ENCODE results near the gene ACOXL.

The ACOXL gene

DNA sequence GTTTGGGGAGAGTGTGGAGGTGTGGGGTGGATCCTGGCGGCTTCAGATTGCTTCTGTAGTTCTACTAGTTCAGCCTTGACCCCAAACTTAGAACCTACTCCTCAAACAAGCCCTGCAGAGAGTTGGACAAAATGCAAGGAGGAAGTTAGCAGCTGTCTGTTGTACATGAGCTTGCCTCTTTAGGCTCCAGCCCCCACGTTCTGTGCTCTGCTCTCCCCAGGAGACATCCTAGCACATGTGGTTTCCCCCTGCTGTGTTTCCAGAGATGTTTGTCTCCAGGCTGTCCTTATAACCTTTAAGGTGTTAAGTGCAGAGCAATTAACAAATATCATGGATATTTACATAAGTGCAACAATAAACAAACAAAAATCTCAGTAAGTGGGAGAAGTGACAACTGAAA, 111.1 kb downstream of the ACOXL start:
- Histone ChIP-seq H2BK120ac (ENCODE audit: insufficient read depth, low read length, poor library complexity) (no peak overlapping the region), H3K18ac (ENCODE audit: low read length) (no peak overlapping the region), H3K4me1 (ENCODE audit: control insufficient read depth in 1 of 2, insufficient read depth in 2 of 2, low read length in 2 of 2) (peaks cover 4 to 7% of the 10 kb centered on the region in 2 experiments), H3K27me3 (ENCODE audit: insufficient read depth, low read length) (no peaks in the 10 kb centered on the region), H2AFZ (ENCODE audit: insufficient read depth, low read length, poor library complexity) (no peak overlapping the region), H4K12ac (ENCODE audit: low read depth, low read length) (no peak overlapping the region), H3K23ac (ENCODE audit: low read length) (no peak overlapping the region), H3K9ac (ENCODE audit: low read length) (no peak overlapping the region), H2AK5ac (ENCODE audit: low read length) (no peak overlapping the region), H3K14ac (ENCODE audit: low read length) (no peak overlapping the region), H4K8ac (ENCODE audit: low read depth, low read length) (no peak overlapping the region), H3K27ac (ENCODE audit: low read depth, low read length) (no peak overlapping the region), H3K4me2 (ENCODE audit: low read length) (no peak overlapping the region), H3K79me2 (ENCODE audit: control insufficient read depth, insufficient read depth, low read length, poor library complexity) (no peaks in the 10 kb centered on the region), H4K91ac (ENCODE audit: low read depth, low read length) (no peak overlapping the region), H2BK12ac (ENCODE audit: low read length) (no peak overlapping the region), H2BK5ac (ENCODE audit: low read depth, low read length, poor library complexity) (no peak overlapping the region), H3K9me3 (ENCODE audit: insufficient read depth, low read depth, low read length) (no peaks in the 10 kb centered on the region), H3K4ac (ENCODE audit: low read depth, low read length) (no peak overlapping the region), H3K36me3 (ENCODE audit: control insufficient read depth in 1 of 2, insufficient read depth in 2 of 2, low read length in 2 of 2) (no peaks in the 10 kb centered on the region), H3K79me1 (ENCODE audit: low read length) (no peaks in the 10 kb centered on the region), H3K4me3 (ENCODE audit: low read depth, low read length) (no peak overlapping the region)
- DNase-seq, result no peak
- whole genome bisulfite sequencing (ENCODE audit: extremely low coverage, insufficient coverage, insufficient read length), result no CpG with 5 or more reads among the region's 2 CpGs

DNA sequence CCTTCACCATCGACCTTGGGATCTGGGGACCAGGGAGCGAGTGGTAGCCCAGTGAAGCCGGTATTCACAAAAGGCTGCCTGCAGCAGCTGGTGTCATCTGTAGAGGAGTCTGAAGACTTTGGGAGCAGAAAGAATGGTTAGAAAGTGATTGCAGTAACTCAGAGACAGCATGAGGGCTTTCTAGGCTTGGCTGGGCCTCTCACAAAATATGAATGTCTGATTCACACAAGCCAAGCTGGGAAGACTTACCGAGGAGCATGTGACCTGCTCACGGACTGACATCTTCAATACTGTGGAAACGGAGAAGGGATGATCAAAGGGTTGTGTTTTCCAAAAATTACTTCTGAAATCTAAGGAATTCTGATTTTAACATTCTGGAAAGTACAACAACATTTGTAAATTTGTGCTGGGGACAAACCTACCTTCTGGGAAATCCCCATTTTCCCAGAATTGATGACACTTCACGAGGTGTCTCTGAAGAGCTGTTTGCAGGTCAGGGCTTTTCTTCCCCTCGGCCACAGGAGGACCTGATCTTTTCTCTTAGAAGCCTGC, 111.7 kb downstream of the ACOXL start:
- Histone ChIP-seq H3K9me3 (ENCODE audit: insufficient read depth, low read depth, low read length) (no peaks in the 10 kb centered on the region), H4K91ac (ENCODE audit: low read depth, low read length) (no peak overlapping the region), H3K4ac (ENCODE audit: low read depth, low read length) (no peak overlapping the region), H3K4me1 (ENCODE audit: control insufficient read depth in 1 of 2, insufficient read depth in 2 of 2, low read length in 2 of 2) (peaks cover 4 to 7% of the 10 kb centered on the region in 2 experiments), H3K18ac (ENCODE audit: low read length) (no peak overlapping the region), H2BK120ac (ENCODE audit: insufficient read depth, low read length, poor library complexity) (no peak overlapping the region), H3K36me3 (ENCODE audit: control insufficient read depth in 1 of 2, insufficient read depth in 2 of 2, low read length in 2 of 2) (no peaks in the 10 kb centered on the region), H4K12ac (ENCODE audit: low read depth, low read length) (no peak overlapping the region), H3K79me2 (ENCODE audit: control insufficient read depth, insufficient read depth, low read length, poor library complexity) (no peaks in the 10 kb centered on the region), H3K4me2 (ENCODE audit: low read length) (no peak overlapping the region), H3K14ac (ENCODE audit: low read length) (no peak overlapping the region), H3K4me3 (ENCODE audit: low read depth, low read length) (no peak overlapping the region), H3K27ac (ENCODE audit: low read depth, low read length) (no peak overlapping the region), H4K8ac (ENCODE audit: low read depth, low read length) (no peak overlapping the region), H2AFZ (ENCODE audit: insufficient read depth, low read length, poor library complexity) (no peak overlapping the region), H3K23ac (ENCODE audit: low read length) (no peak overlapping the region), H3K9ac (ENCODE audit: low read length) (no peak overlapping the region), H3K79me1 (ENCODE audit: low read length) (no peaks in the 10 kb centered on the region), H2BK12ac (ENCODE audit: low read length) (no peak overlapping the region), H3K27me3 (ENCODE audit: insufficient read depth, low read length) (no peaks in the 10 kb centered on the region), H2AK5ac (ENCODE audit: low read length) (no peak overlapping the region), H2BK5ac (ENCODE audit: low read depth, low read length, poor library complexity) (no peak overlapping the region)
- DNase-seq, result peak; percentile 22 to 47
- no CpG with 5 or more reads among the region's 8 CpGs for WGBS (ENCODE audit: extremely low coverage, insufficient coverage, insufficient read length)

DNA sequence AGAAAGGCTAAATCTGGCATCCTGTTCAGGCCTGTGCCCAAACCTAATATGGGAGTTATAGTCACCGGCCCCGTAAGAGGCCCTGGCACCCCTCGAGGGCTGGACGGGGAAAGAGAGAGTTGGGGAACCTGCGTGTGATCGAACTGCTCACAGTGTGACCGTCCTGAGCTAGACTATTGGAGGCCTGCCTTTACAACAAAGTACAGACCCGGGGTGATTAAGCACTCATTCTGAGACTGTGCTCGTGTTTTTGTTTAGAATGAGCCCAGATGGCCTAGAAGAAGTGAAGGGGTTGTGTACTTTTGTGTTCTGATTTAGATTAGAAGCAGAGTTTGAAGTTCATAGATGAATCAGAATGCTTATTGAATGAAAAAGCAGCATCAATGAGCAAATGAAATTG, 115.3 kb downstream of the ACOXL start:
- no peak overlapping the region for H2BK120ac ChIP-seq (ENCODE audit: insufficient read depth, low read length, poor library complexity)
- no peak overlapping the region for H2AFZ ChIP-seq (ENCODE audit: insufficient read depth, low read length, poor library complexity)
- H3K18ac ChIP-seq (ENCODE audit: low read length), result no peak overlapping the region
- no peaks in the 10 kb centered on the region for H3K79me2 ChIP-seq (ENCODE audit: control insufficient read depth, insufficient read depth, low read length, poor library complexity)
- H4K8ac ChIP-seq (ENCODE audit: low read depth, low read length), result no peak overlapping the region
- no peak overlapping the region for H3K23ac ChIP-seq (ENCODE audit: low read length)
- H3K4me2 ChIP-seq (ENCODE audit: low read length), result no peak overlapping the region
- no peak overlapping the region for H3K4ac ChIP-seq (ENCODE audit: low read depth, low read length)
- peaks cover 4 to 7% of the 10 kb centered on the region in 2 experiments for H3K4me1 ChIP-seq (ENCODE audit: control insufficient read depth in 1 of 2, insufficient read depth in 2 of 2, low read length in 2 of 2)
- no peak overlapping the region for H3K9ac ChIP-seq (ENCODE audit: low read length)
- H4K12ac ChIP-seq (ENCODE audit: low read depth, low read length), result no peak overlapping the region
- no CpG with 5 or more reads among the region's 9 CpGs for WGBS (ENCODE audit: extremely low coverage, insufficient coverage, insufficient read length)
- H4K91ac ChIP-seq (ENCODE audit: low read depth, low read length), result no peak overlapping the region
- H2BK5ac ChIP-seq (ENCODE audit: low read depth, low read length, poor library complexity), result no peak overlapping the region
- H3K14ac ChIP-seq (ENCODE audit: low read length), result no peak overlapping the region
- no peak overlapping the region for H3K27ac ChIP-seq (ENCODE audit: low read depth, low read length)
- H3K9me3 ChIP-seq (ENCODE audit: insufficient read depth, low read depth, low read length), result no peaks in the 10 kb centered on the region
- H2BK12ac ChIP-seq (ENCODE audit: low read length), result no peak overlapping the region
- H3K27me3 ChIP-seq (ENCODE audit: insufficient read depth, low read length), result no peaks in the 10 kb centered on the region
- no peak overlapping the region for H3K4me3 ChIP-seq (ENCODE audit: low read depth, low read length)
- no peaks in the 10 kb centered on the region for H3K36me3 ChIP-seq (ENCODE audit: control insufficient read depth in 1 of 2, insufficient read depth in 2 of 2, low read length in 2 of 2)
- no peak overlapping the region for H2AK5ac ChIP-seq (ENCODE audit: low read length)
- no peak for DNase-seq
- no peaks in the 10 kb centered on the region for H3K79me1 ChIP-seq (ENCODE audit: low read length)

DNA sequence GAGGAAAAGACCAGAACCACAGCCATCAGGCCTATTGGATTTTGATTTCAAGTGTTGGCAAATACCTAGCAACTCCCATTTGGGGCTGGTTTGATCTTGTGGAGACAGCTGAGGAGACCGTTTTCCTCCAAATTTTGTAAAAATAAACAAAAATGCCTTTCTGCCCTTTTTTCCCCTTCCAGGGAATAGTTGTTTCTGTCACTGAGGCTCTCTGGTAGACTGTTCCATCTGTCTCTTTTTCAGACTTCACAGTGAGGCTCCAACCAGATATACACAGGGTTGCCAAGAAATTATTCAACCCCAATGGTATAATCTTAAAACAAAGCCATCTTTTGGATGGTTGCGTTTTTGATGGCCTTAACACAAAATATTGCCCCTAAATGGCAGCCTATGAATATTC, 115.7 kb downstream of the ACOXL start:
- H2BK120ac ChIP-seq (ENCODE audit: insufficient read depth, low read length, poor library complexity), result no peak overlapping the region
- H3K4ac ChIP-seq (ENCODE audit: low read depth, low read length), result no peak overlapping the region
- peaks cover 2% of the 10 kb centered on the region for H3K9me3 ChIP-seq (ENCODE audit: insufficient read depth, low read depth, low read length)
- no peak overlapping the region for H3K27ac ChIP-seq (ENCODE audit: low read depth, low read length)
- WGBS (ENCODE audit: extremely low coverage, insufficient coverage, insufficient read length), result no CpG with 5 or more reads among the region's 2 CpGs
- H2BK5ac ChIP-seq (ENCODE audit: low read depth, low read length, poor library complexity), result no peak overlapping the region
- H3K4me2 ChIP-seq (ENCODE audit: low read length), result no peak overlapping the region
- H2BK12ac ChIP-seq (ENCODE audit: low read length), result no peak overlapping the region
- H4K91ac ChIP-seq (ENCODE audit: low read depth, low read length), result no peak overlapping the region
- H3K79me2 ChIP-seq (ENCODE audit: control insufficient read depth, insufficient read depth, low read length, poor library complexity), result no peaks in the 10 kb centered on the region
- no peak overlapping the region for H2AFZ ChIP-seq (ENCODE audit: insufficient read depth, low read length, poor library complexity)
- H3K9ac ChIP-seq (ENCODE audit: low read length), result no peak overlapping the region
- no peak overlapping the region for H3K4me3 ChIP-seq (ENCODE audit: low read depth, low read length)
- H4K8ac ChIP-seq (ENCODE audit: low read depth, low read length), result no peak overlapping the region
- H3K23ac ChIP-seq (ENCODE audit: low read length), result no peak overlapping the region
- no peaks in the 10 kb centered on the region for H3K79me1 ChIP-seq (ENCODE audit: low read length)
- no peak overlapping the region for H4K12ac ChIP-seq (ENCODE audit: low read depth, low read length)
- H2AK5ac ChIP-seq (ENCODE audit: low read length), result no peak overlapping the region
- no peak overlapping the region for H3K14ac ChIP-seq (ENCODE audit: low read length)
- no peaks in the 10 kb centered on the region for H3K36me3 ChIP-seq (ENCODE audit: control insufficient read depth in 1 of 2, insufficient read depth in 2 of 2, low read length in 2 of 2)
- H3K4me1 ChIP-seq (ENCODE audit: control insufficient read depth in 1 of 2, insufficient read depth in 2 of 2, low read length in 2 of 2), result peaks cover 4 to 7% of the 10 kb centered on the region in 2 experiments
- no peaks in the 10 kb centered on the region for H3K27me3 ChIP-seq (ENCODE audit: insufficient read depth, low read length)
- no peak overlapping the region for H3K18ac ChIP-seq (ENCODE audit: low read length)
- DNase-seq, result no peak
